Measurements from ENCODE around the gene C4A. TPM values are rescaled to one million over a fixed set of nuclear protein-coding genes. Genes with fewer than 3 reads are reported as not detected.
"Not testable (repeated sequence)": the region's sequence is repeated elsewhere in the genome, so short reads cannot be mapped to it uniquely, and the experiment has no call there.

C4A gene
- total RNA-seq, 2 donors from 2014 or later = 4.4 to 13.3 TPM

DNA sequence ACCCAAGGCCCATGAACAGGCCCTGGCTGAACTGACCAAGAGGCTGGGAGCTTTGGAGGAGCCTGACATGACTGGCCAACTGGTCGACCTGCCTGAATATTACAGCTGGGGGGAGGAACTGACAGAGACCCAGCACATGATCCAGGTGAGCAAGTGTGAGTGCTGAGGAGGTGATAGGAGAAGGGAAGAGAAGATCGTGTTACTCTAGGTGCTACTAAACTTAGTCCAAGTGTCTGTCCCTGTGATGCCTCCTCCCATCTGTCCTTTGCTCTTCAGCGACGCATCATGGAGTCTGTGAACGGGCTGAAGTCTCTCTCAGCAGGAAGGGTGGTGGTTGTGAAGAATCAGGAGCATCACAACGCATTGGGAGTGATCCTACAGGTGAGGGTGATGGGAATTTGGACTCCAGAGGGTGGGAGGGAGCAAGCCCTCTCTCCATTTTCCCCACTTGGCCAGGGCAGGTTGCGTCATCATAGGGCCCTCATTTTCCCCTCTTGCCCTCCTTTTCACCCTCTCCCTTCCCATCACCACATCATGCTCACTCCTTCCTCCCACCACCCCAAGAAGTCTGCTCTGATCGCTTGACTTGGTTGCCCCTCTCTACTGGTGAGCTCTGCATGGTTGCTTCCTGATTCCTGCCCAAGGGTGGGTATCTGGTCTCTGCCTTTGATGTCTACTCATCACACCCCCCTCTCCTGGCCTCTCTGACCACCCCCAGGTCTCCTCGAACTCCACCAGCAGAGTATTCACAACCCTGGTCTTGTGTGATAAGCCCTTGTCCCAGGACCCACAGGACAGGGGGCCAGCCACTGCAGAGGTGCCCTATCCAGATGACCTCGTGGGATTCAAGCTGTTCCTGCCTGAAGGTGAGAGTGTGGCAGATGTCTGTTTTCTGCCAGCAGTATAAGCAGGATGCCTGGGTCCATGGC lies 14.6 kb upstream of the C4A start:
- Mint-ChIP-seq H3K27me3 (no peaks in the 10 kb centered on the region), H3K27ac (peak overlapping the region in 1 of 2 donors; percentile 71), H3K9me3 (no peaks in the 10 kb centered on the region), H3K36me3 (peaks cover 8% of the 10 kb centered on the region), H3K4me1 (ENCODE audit: low read depth in 2 of 2) (peaks cover 9 to 27% of the 10 kb centered on the region in 2 donors), H3K4me3 (no peak overlapping the region)
- DNase-seq (ENCODE audit: low spot score) (no peak), ATAC-seq (no peak)

DNA sequence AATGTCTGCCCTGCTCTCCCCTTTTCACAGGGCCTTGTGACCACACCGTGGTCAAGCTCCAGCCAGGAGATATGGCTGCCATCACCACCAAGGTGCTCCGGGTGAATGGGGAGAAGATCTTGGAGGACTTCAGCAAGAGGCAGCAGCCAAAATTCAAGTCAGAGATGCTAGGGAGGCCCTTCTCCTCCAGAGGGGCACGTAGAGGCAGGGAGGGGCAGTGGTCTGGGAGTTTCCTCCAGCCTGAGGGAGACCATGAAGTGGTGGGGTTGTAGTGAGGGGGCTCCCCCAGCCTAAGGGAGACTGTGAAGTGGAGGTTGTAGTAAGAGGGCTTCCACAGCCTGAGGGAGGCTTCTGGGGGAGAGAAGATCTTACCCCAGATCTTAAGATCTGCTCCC lies 13.9 kb upstream of the C4A start:
- DNase-seq (ENCODE audit: low spot score) (no peak), ATAC-seq (no peak)
- peaks cover 8% of the 10 kb centered on the region for H3K36me3 Mint-ChIP-seq
- H3K9me3 Mint-ChIP-seq = no peaks in the 10 kb centered on the region
- no peak overlapping the region for H3K4me3 Mint-ChIP-seq
- H3K4me1 Mint-ChIP-seq (ENCODE audit: low read depth in 2 of 2) = peaks cover 14 to 28% of the 10 kb centered on the region in 2 donors
- no peaks in the 10 kb centered on the region for H3K27me3 Mint-ChIP-seq
- peak overlapping the region in 1 of 2 donors; percentile 71 for H3K27ac Mint-ChIP-seq

DNA sequence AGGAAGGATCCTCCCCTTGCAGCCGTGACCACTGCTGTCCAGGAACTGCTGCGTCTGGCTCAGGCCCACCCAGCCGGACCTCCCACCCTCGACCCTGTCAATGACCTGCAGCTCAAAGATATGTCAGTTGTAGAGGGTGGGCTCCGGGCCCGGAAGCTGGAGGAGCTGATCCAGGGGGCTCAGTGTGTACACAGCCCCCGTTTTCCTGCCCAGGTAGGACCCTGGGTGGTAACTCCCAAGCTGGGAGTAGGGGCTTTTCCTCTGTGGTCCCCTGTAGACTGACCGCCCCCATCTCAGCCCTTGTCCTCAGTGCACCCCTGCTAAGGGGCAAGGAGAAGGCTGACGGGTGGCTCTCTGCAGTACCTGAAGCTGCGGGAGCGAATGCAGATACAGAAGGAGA lies 13.5 kb upstream of the C4A start:
- peaks cover 12% of the 10 kb centered on the region for H3K36me3 Mint-ChIP-seq

DNA sequence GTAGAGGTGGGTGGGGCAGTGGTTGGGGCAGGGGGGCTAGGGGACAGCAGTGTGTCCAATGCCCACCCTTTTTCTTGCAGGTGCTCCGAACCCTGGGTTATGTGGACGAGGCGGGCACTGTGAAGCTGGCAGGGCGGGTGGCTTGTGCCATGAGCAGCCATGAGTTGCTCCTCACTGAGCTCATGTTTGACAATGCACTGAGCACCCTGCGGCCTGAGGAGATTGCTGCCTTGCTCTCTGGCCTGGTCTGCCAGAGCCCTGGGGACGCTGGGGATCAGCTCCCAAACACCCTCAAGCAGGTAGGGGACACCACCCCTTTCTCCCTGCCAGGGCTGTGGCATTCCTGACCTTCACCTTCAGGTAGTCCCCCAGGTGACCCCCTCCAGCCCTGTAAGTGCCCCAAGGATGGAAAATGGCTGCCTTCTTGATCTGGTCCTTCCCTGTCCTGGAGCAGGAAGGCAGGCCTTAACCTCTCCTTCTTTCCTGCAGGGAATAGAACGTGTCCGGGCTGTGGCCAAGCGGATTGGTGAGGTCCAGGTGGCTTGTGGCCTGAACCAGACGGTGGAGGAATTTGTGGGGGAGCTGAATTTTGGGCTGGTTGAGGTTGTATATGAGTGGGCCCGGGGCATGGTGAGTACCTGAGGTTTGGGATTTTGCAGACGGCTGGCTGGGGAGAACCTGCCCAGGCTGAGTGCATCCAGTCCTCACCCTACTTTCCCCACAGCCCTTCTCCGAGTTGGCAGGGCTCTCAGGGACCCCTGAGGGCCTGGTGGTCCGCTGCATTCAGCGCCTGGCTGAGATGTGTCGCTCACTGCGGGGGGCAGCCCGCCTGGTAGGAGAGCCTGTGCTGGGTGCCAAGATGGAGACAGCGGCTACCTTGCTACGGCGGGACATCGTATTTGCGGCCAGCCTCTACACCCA lies 12.8 kb upstream of the C4A start:
- Mint-ChIP-seq H3K36me3 (peaks cover 15% of the 10 kb centered on the region), H3K4me3 (no peak overlapping the region), H3K9me3 (no peaks in the 10 kb centered on the region), H3K27ac (peak overlapping the region; percentile 91 to 99), H3K4me1 (ENCODE audit: low read depth in 2 of 2) (peaks cover 25 to 38% of the 10 kb centered on the region in 2 donors), H3K27me3 (no peaks in the 10 kb centered on the region)
- no peak for ATAC-seq
- no peak for DNase-seq (ENCODE audit: low spot score)

More for the DNA sequence above, 13.5 kb upstream of the C4A start:
- Mint-ChIP-seq H3K9me3 (no peaks in the 10 kb centered on the region), H3K27ac (peak overlapping the region in 1 of 2 donors; percentile 71), H3K27me3 (no peaks in the 10 kb centered on the region), H3K4me1 (ENCODE audit: low read depth in 2 of 2) (peaks cover 18 to 30% of the 10 kb centered on the region in 2 donors), H3K4me3 (no peak overlapping the region)
- ATAC-seq (no peak), DNase-seq (ENCODE audit: low spot score) (no peak)

DNA sequence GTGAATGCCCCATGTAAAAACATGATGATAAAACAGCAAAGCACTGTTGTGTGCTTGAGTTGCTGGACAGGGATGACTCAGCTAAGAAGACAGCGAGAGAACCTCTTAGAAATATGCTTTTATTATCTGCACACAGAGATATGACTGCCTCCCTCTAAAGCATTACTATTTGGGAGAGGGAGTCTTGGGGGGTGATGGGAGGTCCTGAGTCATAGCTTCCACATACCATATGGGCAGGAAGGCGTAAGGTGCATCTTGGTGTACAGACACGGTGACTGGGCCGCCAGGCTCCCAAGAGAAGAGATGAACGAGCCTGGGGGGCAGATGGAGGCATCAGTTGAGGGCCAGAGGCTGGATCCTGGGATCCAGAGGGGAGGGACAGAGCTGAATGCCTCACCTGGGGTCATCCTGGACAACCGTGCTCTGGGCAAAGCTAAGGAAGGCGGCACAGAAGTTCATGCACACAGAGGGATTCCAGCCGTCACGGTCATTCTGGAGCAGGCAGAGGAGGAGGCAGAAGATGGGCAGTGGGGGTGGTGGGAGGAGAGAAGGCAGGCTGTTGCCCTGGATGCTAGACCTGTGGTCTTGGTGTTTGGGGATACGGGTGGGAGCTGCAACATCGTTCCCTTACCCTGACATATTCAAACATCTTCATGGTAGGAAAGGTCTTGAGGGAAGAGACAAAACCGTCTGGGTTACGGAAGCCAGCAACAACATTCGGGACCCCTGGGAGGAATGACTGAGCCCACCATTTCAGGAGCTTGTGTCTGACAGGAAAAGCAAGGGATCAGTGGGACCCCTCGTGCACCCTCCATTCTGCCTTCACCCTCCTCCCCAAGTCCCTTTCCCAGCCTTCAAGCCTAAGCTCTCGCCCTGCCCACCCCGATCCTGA lies 11.9 kb upstream of the C4A start:
- Mint-ChIP-seq H3K9me3 (no peaks in the 10 kb centered on the region), H3K27me3 (no peaks in the 10 kb centered on the region), H3K27ac (peak overlapping the region; percentile 91 to 99), H3K4me1 (ENCODE audit: low read depth in 2 of 2) (peaks cover 29 to 39% of the 10 kb centered on the region in 2 donors), H3K4me3 (peak overlapping the region; percentile 53), H3K36me3 (peaks cover 13% of the 10 kb centered on the region)
- ATAC-seq (no peak), DNase-seq (ENCODE audit: low spot score) (peak; percentile 54)

DNA sequence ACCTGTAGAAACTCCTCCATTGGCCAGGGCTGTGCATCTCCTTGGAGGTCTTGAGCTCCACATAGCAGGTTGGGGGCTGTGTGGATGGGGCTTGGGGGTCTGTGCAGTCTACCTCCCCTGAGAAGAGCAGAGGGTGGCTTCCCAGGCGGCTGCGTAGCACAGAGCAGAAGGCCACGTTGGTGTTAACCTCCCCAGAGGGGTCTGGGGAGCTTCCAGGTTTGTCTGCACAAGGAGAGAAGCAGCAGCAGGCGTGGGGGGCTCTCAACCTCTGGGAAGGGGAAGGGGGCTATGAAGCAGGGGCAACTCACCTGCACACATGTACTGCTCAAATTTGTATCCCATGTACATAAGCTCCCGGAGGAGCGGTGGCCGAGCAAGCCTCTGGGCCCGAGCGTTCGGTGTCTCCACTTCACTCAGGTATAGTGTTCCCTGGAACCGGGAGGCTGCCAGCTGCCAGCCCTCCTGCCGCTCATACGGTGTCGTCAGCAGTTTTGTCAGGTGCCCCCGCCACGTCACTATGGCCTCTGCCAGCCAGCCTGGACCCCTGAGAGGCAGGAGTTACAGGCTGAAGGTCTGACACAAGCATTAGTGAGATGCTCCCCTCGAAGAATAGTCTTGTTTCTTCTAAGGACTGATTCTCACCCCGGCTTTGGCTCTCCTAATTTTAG lies 11.1 kb upstream of the C4A start:
- Mint-ChIP-seq H3K4me1 (ENCODE audit: low read depth in 2 of 2) (peaks cover 29 to 39% of the 10 kb centered on the region in 2 donors), H3K27ac (peak overlapping the region; percentile 91 to 99), H3K27me3 (no peaks in the 10 kb centered on the region), H3K9me3 (no peaks in the 10 kb centered on the region), H3K4me3 (peak overlapping the region; percentile 99), H3K36me3 (peaks cover 11% of the 10 kb centered on the region)
- DNase-seq (ENCODE audit: low spot score) = peak; percentile 54
- no peak for ATAC-seq

DNA sequence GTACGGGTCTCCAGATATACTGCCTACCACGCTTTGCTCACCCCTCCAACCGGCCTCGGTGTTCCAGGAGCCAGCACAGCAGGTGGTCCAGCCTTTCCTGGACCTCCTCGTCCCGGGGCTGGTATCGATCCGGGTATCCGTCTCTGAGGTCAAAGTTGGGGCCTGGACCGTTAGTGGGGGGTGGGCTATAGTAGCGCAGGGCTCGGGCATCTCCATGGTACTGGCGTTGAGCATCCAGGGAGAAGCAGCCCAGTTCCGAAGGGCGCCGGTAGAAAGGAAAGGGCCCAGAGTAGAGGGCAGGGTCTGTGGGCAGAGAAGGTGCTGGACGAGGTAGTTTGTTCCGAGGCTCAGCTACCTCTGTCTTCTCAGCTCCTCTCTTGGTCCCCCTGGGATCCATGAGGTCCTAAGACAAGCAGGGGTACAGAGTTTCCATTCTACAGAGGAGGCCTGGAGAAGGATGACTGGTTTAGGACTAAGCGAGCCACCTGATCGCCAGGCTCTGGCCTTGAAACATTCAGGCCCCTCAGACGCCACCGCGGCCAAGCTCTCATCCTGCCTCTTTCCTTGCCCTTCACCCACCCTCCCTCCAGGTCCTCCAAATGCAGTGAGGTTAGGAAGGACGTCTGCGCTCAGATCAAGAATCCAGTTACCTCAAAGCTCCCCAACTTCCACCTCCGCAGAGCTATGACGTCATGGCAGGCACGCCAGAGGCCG lies 10.4 kb upstream of the C4A start:
- Mint-ChIP-seq H3K27me3 (no peaks in the 10 kb centered on the region), H3K4me1 (ENCODE audit: low read depth in 2 of 2) (peaks cover 29 to 39% of the 10 kb centered on the region in 2 donors), H3K27ac (peak overlapping the region; percentile 91 to 99), H3K9me3 (no peaks in the 10 kb centered on the region), H3K4me3 (peak overlapping the region; percentile 99), H3K36me3 (peaks cover 7% of the 10 kb centered on the region)
- DNase-seq (ENCODE audit: low spot score) = peak; percentile 51
- ATAC-seq = no peak

DNA sequence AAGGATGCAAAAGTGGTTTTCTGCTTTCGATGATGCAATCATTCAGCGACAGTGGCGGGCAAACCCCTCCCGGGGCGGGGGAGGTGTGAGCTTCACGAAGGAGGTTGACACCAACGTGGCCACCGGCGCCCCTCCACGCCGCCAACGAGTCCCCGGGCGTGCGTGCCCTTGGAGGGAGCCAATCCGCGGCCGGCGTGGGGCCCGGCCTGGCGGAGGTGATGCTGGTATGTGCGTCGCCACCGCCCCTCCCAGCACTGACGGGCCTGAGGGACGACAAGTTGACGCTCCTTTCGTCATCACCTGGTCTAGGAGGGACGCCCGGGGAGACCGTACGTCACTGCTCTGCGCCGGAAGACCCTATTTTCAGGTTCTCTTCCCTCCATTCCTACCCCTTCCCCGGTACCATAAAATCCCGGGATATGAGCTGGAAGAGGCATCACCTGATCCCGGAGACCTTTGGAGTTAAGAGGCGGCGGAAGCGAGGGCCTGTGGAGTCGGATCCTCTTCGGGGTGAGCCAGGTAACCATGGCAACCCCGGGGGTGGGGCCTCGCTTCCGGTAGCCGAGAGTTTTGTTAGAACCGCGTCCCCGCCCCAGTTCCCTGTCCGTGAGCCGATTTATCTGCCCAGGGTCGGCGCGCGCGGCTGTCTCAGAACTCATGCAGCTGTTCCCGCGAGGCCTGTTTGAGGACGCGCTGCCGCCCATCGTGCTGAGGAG lies 9.7 kb upstream of the C4A start, which contains the start of gene DXO:
Gene DXO, minus strand, starts transcription at position 146 of the 716 bp plus-strand sequence. CDS start 463 bp downstream, outside the sequence.
- H3K27ac Mint-ChIP-seq = peak within 1 kb of the TSS; percentile 91 to 99
- no peaks in the 10 kb centered on the region for H3K9me3 Mint-ChIP-seq
- H3K36me3 Mint-ChIP-seq = peaks cover 7% of the 10 kb centered on the region
- peak within 1 kb of the TSS; percentile 99 for H3K4me3 Mint-ChIP-seq
- ATAC-seq (peak; percentile 97 to 98), DNase-seq (ENCODE audit: low spot score) (peak; percentile 100)
- H3K27me3 Mint-ChIP-seq = no peaks in the 10 kb centered on the region
- H3K4me1 Mint-ChIP-seq (ENCODE audit: low read depth in 2 of 2) = peaks cover 29 to 39% of the 10 kb centered on the region in 2 donors

DNA sequence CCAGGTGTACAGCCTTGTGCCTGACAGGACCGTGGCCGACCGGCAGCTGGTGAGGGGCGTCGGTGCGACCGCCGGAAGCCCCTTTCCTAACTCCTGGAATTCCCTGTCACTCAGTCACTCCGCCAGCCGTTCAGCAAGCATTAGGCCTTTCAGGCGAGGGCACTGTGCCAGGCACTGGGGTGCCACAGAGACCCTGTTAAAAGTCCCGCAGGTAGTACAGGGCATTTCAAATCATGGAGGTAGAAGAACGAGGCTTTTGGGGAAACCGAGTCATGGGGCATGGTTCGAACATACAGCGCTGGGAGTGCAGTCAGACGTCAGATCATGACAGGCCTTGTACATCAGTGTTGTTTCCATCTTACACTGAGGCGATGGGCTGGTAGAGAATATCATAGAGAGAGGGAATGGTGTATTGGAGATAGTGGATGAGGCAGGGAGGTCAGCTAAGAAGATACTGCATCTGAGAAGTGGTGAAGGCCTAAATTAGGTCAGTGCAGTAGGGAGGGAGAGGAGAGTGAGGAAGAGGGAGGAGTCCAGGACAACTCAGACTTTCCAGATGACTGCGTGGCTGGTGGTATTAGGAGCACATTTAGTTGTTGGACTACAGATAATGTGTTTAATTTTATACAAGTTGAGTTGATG lies 9.0 kb upstream of the C4A start:
- Mint-ChIP-seq H3K4me3 (peak overlapping the region; percentile 99), H3K9me3 (no peaks in the 10 kb centered on the region), H3K4me1 (ENCODE audit: low read depth in 2 of 2) (peaks cover 29 to 32% of the 10 kb centered on the region in 2 donors), H3K27me3 (no peaks in the 10 kb centered on the region), H3K36me3 (peaks cover 7% of the 10 kb centered on the region), H3K27ac (peak overlapping the region; percentile 91 to 99)
- ATAC-seq = no peak
- DNase-seq (ENCODE audit: low spot score) = no peak

DNA sequence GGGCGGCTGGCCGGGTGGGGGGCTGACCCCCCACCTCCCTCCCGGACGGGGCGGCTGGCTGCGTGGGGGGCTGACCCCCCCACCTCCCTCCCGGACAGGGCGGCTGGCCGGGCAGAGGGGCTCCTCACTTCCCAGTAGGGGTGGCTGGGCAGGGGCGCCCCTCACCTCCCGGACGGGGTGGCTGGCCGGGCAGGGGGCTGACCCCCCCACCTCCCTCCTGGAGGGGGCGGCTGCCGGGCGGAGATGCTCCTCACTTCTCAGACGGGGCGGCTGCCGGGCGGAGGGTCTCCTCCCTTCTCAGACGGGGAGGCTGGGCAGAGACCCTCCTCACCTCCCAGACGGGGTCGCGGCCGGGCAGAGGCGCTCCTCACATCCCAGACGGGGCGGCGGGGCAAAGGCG lies 5.8 kb upstream of the C4A start:
- not testable (repeated sequence) for ATAC-seq; H3K27me3 Mint-ChIP-seq; H3K9me3 Mint-ChIP-seq; H3K4me3 Mint-ChIP-seq; H3K27ac Mint-ChIP-seq; DNase-seq (ENCODE audit: low spot score); H3K36me3 Mint-ChIP-seq
- peaks cover 21 to 22% of the 10 kb centered on the region in 2 donors for H3K4me1 Mint-ChIP-seq (ENCODE audit: low read depth in 2 of 2)

DNA sequence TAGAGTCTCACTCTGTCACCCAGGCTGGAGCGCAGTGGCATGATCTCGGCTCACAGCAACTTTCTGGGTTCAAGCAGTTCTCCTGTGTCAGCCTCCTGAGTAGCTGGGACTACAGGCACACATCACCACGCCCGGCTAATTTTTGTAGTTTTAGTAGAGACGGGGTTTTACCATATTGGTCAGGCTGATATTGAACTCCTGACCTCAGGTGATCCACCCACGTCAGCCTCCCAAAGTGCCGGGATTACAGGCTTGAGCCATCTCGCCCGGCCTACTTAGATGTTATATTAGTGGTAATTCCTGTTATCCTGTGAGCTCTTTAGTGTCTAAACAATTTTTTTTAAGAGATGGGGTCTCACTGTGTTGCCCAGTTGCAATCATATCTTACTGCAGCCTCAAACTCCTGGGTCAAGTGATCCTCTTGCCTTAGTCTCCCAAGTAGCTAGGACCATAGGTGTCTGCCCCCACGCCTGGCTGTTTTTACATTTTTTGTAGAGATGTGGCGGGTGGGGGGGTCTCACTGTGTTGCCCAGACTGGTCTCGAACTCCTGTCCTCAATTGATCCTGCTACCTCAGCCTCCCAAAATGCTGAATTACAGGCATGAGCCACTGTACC lies 3.9 kb upstream of the C4A start:
- DNase-seq (ENCODE audit: low spot score) (no peak), ATAC-seq (no peak)
- no peak overlapping the region for H3K4me3 Mint-ChIP-seq
- H3K27ac Mint-ChIP-seq = no peak overlapping the region
- peaks cover 7% of the 10 kb centered on the region for H3K36me3 Mint-ChIP-seq
- peaks cover 15 to 16% of the 10 kb centered on the region in 2 donors for H3K4me1 Mint-ChIP-seq (ENCODE audit: low read depth in 2 of 2)
- no peaks in the 10 kb centered on the region for H3K9me3 Mint-ChIP-seq
- H3K27me3 Mint-ChIP-seq = no peaks in the 10 kb centered on the region
